ENCODE data around the gene GABBR2. TPM values are rescaled to one million over a fixed set of nuclear protein-coding genes. Genes with fewer than 3 reads are reported as not detected.

Gene GABBR2
- total and polyA plus RNA-seq, 2 experiments from 2014 or later, result 0.89 to 1.3 TPM

DNA sequence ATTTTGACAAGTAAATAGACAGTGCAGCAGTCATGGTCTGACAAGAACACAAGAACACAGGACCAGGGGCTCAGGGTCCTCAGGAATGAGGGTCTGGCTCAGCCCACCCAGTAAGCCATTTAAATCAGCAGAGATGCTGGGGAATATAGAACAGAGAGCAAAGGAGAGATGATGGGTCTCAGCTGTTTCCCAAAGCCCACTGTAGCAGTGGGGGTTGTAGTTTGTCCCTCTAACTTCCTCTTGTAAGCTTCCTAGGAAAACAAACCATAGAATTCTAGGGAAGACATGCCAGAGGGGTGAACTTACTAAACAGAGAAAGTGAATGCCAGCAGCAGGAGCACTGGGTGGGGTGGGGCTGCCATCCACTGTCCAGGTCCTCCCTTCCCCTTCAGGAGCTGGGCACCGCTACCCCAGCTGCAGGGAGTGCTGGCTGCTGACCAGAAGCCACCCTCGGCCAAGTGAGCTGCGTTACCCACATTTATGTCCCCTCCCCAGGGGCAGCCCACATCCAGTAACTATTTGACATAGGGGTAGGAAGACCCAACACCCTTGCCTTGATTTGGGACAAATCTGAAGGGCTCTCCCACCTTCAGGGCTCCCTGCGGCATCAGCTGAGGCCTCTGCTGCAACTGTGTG is 41.6 kb downstream of the GABBR2 start:
- Histone ChIP-seq H3K4me2 (no peak overlapping the region), H3K79me2 (replicated peaks; ENCODE audit: insufficient read depth) (no peaks in the 10 kb centered on the region), H3F3A (replicated peaks; ENCODE audit: low read depth) (no peaks in the 10 kb centered on the region), H3K36me3 (ENCODE audit: insufficient read depth) (no peaks in the 10 kb centered on the region), H3K27me3 (ENCODE audit: insufficient read depth) (no peaks in the 10 kb centered on the region), H3K9me2 (ENCODE audit: insufficient read depth) (peaks cover 24% of the 10 kb centered on the region; the same call in 1 of the 2 replicates), H3K4me1 (ENCODE audit: insufficient read depth) (no peaks in the 10 kb centered on the region; the same call in 1 of the 2 replicates), H3K27ac (ENCODE audit: low read depth) (no peak overlapping the region), H4K20me1 (replicated peaks; ENCODE audit: insufficient read depth) (no peaks in the 10 kb centered on the region), H3K4me3 (no peak overlapping the region), H2AFZ (peak overlapping the region; percentile 87)
- H3K27me3 Mint-ChIP-seq (ENCODE audit: insufficient read depth, low read depth, poor library complexity), result no peaks in the 10 kb centered on the region
- H3K27ac Mint-ChIP-seq, result no peak overlapping the region
- H3K4me1 Mint-ChIP-seq, result peaks cover 7% of the 10 kb centered on the region
- H3K4me3 Mint-ChIP-seq, result no peak overlapping the region
- H3K9me3 Mint-ChIP-seq, result no peaks in the 10 kb centered on the region
- DNase-seq (ENCODE audit: low spot score) (no peak), ATAC-seq (no peak)
- no peaks in the 10 kb centered on the region for H3K36me3 Mint-ChIP-seq (ENCODE audit: low read depth)
- TF ChIP-seq JUNB (IDR thresholded peaks at IDR 0.05; ENCODE audit: unreplicated experiment) (no peak), ZNF114 (CRISPR knock-in tag; IDR thresholded peaks at IDR 0.05) (no peak), ZNF331 (CRISPR knock-in tag; IDR thresholded peaks at IDR 0.05; ENCODE audit: low read depth) (no peak), CREB1 (CRISPR knock-in tag; IDR thresholded peaks at IDR 0.05; ENCODE audit: low read depth) (no peak), EZH2phosphoT487 (IDR thresholded peaks at IDR 0.05; ENCODE audit: unreplicated experiment) (no peak)
- TF ChIP-seq, protein P1, sequence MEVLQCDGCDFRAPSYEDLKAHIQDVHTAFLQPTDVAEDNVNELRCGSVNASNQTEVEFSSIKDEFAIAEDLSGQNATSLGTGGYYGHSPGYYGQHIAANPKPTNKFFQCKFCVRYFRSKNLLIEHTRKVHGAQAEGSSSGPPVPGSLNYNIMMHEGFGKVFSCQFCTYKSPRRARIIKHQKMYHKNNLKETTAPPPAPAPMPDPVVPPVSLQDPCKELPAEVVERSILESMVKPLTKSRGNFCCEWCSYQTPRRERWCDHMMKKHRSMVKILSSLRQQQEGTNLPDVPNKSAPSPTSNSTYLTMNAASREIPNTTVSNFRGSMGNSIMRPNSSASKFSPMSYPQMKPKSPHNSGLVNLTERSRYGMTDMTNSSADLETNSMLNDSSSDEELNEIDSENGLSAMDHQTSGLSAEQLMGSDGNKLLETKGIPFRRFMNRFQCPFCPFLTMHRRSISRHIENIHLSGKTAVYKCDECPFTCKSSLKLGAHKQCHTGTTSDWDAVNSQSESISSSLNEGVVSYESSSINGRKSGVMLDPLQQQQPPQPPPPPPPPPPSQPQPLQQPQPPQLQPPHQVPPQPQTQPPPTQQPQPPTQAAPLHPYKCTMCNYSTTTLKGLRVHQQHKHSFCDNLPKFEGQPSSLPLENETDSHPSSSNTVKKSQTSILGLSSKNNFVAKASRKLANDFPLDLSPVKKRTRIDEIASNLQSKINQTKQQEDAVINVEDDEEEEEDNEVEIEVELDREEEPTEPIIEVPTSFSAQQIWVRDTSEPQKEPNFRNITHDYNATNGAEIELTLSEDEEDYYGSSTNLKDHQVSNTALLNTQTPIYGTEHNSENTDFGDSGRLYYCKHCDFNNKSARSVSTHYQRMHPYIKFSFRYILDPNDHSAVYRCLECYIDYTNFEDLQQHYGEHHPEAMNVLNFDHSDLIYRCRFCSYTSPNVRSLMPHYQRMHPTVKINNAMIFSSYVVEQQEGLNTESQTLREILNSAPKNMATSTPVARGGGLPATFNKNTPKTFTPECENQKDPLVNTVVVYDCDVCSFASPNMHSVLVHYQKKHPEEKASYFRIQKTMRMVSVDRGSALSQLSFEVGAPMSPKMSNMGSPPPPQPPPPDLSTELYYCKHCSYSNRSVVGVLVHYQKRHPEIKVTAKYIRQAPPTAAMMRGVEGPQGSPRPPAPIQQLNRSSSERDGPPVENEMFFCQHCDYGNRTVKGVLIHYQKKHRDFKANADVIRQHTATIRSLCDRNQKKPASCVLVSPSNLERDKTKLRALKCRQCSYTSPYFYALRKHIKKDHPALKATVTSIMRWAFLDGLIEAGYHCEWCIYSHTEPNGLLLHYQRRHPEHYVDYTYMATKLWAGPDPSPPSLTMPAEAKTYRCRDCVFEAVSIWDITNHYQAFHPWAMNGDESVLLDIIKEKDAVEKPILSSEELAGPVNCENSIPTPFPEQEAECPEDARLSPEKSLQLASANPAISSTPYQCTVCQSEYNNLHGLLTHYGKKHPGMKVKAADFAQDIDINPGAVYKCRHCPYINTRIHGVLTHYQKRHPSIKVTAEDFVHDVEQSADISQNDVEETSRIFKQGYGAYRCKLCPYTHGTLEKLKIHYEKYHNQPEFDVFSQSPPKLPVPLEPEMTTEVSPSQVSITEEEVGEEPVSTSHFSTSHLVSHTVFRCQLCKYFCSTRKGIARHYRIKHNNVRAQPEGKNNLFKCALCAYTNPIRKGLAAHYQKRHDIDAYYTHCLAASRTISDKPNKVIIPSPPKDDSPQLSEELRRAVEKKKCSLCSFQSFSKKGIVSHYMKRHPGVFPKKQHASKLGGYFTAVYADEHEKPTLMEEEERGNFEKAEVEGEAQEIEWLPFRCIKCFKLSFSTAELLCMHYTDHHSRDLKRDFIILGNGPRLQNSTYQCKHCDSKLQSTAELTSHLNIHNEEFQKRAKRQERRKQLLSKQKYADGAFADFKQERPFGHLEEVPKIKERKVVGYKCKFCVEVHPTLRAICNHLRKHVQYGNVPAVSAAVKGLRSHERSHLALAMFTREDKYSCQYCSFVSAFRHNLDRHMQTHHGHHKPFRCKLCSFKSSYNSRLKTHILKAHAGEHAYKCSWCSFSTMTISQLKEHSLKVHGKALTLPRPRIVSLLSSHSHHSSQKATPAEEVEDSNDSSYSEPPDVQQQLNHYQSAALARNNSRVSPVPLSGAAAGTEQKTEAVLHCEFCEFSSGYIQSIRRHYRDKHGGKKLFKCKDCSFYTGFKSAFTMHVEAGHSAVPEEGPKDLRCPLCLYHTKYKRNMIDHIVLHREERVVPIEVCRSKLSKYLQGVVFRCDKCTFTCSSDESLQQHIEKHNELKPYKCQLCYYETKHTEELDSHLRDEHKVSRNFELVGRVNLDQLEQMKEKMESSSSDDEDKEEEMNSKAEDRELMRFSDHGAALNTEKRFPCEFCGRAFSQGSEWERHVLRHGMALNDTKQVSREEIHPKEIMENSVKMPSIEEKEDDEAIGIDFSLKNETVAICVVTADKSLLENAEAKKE (CRISPR knock-in tag; IDR thresholded peaks at IDR 0.05), result no peak
- TF ChIP-seq, protein P2, sequence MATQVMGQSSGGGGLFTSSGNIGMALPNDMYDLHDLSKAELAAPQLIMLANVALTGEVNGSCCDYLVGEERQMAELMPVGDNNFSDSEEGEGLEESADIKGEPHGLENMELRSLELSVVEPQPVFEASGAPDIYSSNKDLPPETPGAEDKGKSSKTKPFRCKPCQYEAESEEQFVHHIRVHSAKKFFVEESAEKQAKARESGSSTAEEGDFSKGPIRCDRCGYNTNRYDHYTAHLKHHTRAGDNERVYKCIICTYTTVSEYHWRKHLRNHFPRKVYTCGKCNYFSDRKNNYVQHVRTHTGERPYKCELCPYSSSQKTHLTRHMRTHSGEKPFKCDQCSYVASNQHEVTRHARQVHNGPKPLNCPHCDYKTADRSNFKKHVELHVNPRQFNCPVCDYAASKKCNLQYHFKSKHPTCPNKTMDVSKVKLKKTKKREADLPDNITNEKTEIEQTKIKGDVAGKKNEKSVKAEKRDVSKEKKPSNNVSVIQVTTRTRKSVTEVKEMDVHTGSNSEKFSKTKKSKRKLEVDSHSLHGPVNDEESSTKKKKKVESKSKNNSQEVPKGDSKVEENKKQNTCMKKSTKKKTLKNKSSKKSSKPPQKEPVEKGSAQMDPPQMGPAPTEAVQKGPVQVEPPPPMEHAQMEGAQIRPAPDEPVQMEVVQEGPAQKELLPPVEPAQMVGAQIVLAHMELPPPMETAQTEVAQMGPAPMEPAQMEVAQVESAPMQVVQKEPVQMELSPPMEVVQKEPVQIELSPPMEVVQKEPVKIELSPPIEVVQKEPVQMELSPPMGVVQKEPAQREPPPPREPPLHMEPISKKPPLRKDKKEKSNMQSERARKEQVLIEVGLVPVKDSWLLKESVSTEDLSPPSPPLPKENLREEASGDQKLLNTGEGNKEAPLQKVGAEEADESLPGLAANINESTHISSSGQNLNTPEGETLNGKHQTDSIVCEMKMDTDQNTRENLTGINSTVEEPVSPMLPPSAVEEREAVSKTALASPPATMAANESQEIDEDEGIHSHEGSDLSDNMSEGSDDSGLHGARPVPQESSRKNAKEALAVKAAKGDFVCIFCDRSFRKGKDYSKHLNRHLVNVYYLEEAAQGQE (IDR thresholded peaks at IDR 0.05; ENCODE audit: unreplicated experiment), result no peak
- TF ChIP-seq, protein P3, sequence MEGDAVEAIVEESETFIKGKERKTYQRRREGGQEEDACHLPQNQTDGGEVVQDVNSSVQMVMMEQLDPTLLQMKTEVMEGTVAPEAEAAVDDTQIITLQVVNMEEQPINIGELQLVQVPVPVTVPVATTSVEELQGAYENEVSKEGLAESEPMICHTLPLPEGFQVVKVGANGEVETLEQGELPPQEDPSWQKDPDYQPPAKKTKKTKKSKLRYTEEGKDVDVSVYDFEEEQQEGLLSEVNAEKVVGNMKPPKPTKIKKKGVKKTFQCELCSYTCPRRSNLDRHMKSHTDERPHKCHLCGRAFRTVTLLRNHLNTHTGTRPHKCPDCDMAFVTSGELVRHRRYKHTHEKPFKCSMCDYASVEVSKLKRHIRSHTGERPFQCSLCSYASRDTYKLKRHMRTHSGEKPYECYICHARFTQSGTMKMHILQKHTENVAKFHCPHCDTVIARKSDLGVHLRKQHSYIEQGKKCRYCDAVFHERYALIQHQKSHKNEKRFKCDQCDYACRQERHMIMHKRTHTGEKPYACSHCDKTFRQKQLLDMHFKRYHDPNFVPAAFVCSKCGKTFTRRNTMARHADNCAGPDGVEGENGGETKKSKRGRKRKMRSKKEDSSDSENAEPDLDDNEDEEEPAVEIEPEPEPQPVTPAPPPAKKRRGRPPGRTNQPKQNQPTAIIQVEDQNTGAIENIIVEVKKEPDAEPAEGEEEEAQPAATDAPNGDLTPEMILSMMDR (conservative IDR thresholded peaks at IDR 0.05; ENCODE audit: low read depth in 2 of 2), result no peak

Measured in GM23338 (cell line).